GM18870 (cell line): ENCODE data around the gene OR2T10.
"Not testable (repeated sequence)": the region's sequence is repeated elsewhere in the genome, so short reads cannot be mapped to it uniquely, and the experiment has no call there.

Experiments used
- ATAC-seq: cut with Tn5 transposase; IDR thresholded peaks from one replicate; pipeline ENCODE4 v1.9.1; 2021; ENCODE audit warnings: moderate library complexity; ENCODE audit not compliant: unreplicated experiment

Gene OR2T10

GRCh38 chr1:248597589-248597988, at the start of gene OR2T10:
Gene OR2T10 (minus strand): TSS chr1:248597700. CDS start chr1:248593768, 3,932 bp downstream.
- no peak for ATAC-seq

- not testable (repeated sequence) for ATAC-seq
Measured at GRCh38 chr1:248645178-248645577, 47.7 kb upstream of the OR2T10 start, which contains the start of gene OR2T35. Gene OR2T35 (minus strand): TSS chr1:248645278. CDS start chr1:248639258, 6,020 bp downstream.

- ATAC-seq, result peak; percentile 88
Measured at GRCh38 chr1:248642971-248643651, 45.6 kb upstream of the OR2T10 start.

- ATAC-seq, result not testable (repeated sequence)
Measured at GRCh38 chr1:248641583-248641982, 44.1 kb upstream of the OR2T10 start.

- ATAC-seq, result peak; percentile 42
Measured at GRCh38 chr1:248640906-248641305, 43.4 kb upstream of the OR2T10 start.

GRCh38 chr1:248639652-248640051, 42.2 kb upstream of the OR2T10 start:
- peak; percentile 41 for ATAC-seq

- ATAC-seq, result not testable (repeated sequence)
Measured at GRCh38 chr1:248636612-248637011, 39.1 kb upstream of the OR2T10 start.

- ATAC-seq, result not testable (repeated sequence)
Measured at GRCh38 chr1:248634991-248635390, 37.5 kb upstream of the OR2T10 start, which contains the start of gene OR2T11. Gene OR2T11 (minus strand): TSS chr1:248635091. CDS start chr1:248627128, 7,963 bp downstream.

GRCh38 chr1:248631354-248632008, 34.0 kb upstream of the OR2T10 start:
- ATAC-seq, result peak; percentile 74

GRCh38 chr1:248630551-248630950, 33.1 kb upstream of the OR2T10 start:
- ATAC-seq, result no peak

- peak; percentile 86 for ATAC-seq
Measured at GRCh38 chr1:248627971-248628844, 30.7 kb upstream of the OR2T10 start.

- no peak for ATAC-seq
Measured at GRCh38 chr1:248625971-248626370, 28.5 kb upstream of the OR2T10 start.

- no peak for ATAC-seq
Measured at GRCh38 chr1:248625166-248625565, 27.7 kb upstream of the OR2T10 start.

- ATAC-seq, result peak; percentile 96
Measured at GRCh38 chr1:248622570-248623001, 25.1 kb upstream of the OR2T10 start.

GRCh38 chr1:248621770-248622169, 24.3 kb upstream of the OR2T10 start:
- ATAC-seq, result no peak

- no peak for ATAC-seq
Measured at GRCh38 chr1:248618878-248619277, 21.4 kb upstream of the OR2T10 start.

GRCh38 chr1:248618119-248618518, 20.6 kb upstream of the OR2T10 start:
- no peak for ATAC-seq

- peak; percentile 74 for ATAC-seq
Measured at GRCh38 chr1:248613742-248614141, 16.2 kb upstream of the OR2T10 start.

GRCh38 chr1:248611883-248612414, 14.4 kb upstream of the OR2T10 start:
- no peak for ATAC-seq

- no peak for ATAC-seq
Measured at GRCh38 chr1:248610301-248610700, 12.8 kb upstream of the OR2T10 start.

GRCh38 chr1:248599396-248599795, 1.9 kb upstream of the OR2T10 start:
- ATAC-seq, result no peak
